ENCODE results near the gene MBNL2.

GRCh38 chr13:97231829-97232196 is 9.7 kb downstream of the MBNL2 start:
- TF ChIP-seq EZH2phosphoT487 (IDR thresholded peaks at IDR 0.05; ENCODE audit: unreplicated experiment) (no peak), POLR2AphosphoS5 (IDR thresholded peaks at IDR 0.05; ENCODE audit: low read depth) (no peak), EZH2 (IDR thresholded peaks at IDR 0.05; ENCODE audit: low read depth, unreplicated experiment) (no peak), JUNB (IDR thresholded peaks at IDR 0.05; ENCODE audit: unreplicated experiment) (no peak), CREB1 (CRISPR knock-in tag; IDR thresholded peaks at IDR 0.05; ENCODE audit: low read depth) (no peak), ETS1 (IDR thresholded peaks at IDR 0.05) (no peak), NANOG (IDR thresholded peaks at IDR 0.05; ENCODE audit: borderline replicate concordance) (no peak)
- TF ChIP-seq, protein P1, sequence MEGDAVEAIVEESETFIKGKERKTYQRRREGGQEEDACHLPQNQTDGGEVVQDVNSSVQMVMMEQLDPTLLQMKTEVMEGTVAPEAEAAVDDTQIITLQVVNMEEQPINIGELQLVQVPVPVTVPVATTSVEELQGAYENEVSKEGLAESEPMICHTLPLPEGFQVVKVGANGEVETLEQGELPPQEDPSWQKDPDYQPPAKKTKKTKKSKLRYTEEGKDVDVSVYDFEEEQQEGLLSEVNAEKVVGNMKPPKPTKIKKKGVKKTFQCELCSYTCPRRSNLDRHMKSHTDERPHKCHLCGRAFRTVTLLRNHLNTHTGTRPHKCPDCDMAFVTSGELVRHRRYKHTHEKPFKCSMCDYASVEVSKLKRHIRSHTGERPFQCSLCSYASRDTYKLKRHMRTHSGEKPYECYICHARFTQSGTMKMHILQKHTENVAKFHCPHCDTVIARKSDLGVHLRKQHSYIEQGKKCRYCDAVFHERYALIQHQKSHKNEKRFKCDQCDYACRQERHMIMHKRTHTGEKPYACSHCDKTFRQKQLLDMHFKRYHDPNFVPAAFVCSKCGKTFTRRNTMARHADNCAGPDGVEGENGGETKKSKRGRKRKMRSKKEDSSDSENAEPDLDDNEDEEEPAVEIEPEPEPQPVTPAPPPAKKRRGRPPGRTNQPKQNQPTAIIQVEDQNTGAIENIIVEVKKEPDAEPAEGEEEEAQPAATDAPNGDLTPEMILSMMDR (conservative IDR thresholded peaks at IDR 0.05; ENCODE audit: low read depth in 2 of 2) = no peak
- TF ChIP-seq, protein P2, sequence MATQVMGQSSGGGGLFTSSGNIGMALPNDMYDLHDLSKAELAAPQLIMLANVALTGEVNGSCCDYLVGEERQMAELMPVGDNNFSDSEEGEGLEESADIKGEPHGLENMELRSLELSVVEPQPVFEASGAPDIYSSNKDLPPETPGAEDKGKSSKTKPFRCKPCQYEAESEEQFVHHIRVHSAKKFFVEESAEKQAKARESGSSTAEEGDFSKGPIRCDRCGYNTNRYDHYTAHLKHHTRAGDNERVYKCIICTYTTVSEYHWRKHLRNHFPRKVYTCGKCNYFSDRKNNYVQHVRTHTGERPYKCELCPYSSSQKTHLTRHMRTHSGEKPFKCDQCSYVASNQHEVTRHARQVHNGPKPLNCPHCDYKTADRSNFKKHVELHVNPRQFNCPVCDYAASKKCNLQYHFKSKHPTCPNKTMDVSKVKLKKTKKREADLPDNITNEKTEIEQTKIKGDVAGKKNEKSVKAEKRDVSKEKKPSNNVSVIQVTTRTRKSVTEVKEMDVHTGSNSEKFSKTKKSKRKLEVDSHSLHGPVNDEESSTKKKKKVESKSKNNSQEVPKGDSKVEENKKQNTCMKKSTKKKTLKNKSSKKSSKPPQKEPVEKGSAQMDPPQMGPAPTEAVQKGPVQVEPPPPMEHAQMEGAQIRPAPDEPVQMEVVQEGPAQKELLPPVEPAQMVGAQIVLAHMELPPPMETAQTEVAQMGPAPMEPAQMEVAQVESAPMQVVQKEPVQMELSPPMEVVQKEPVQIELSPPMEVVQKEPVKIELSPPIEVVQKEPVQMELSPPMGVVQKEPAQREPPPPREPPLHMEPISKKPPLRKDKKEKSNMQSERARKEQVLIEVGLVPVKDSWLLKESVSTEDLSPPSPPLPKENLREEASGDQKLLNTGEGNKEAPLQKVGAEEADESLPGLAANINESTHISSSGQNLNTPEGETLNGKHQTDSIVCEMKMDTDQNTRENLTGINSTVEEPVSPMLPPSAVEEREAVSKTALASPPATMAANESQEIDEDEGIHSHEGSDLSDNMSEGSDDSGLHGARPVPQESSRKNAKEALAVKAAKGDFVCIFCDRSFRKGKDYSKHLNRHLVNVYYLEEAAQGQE (IDR thresholded peaks at IDR 0.05; ENCODE audit: unreplicated experiment) = no peak
